Right atrium auricular region (tissue), 2 donors: ENCODE results near the gene NXPH4. TPM values are rescaled to one million over a fixed set of nuclear protein-coding genes. Genes with fewer than 3 reads are reported as not detected.

Experiments
- DNase-seq: peaks from one replicate; pipeline ENCODE4 v3.0.0-alpha.2; 2019; ENCODE audit warnings: low spot score
- H3K27ac ChIP-seq, 2 donors: fragments of 200-600 bp; sonication (generic); 1 replicate in 1 of 2; 2 replicates in 1 of 2; pipeline ENCODE4 v1.5.1; 2016 to 2019
- H3K27me3 ChIP-seq, 2 donors: fragments of 200-600 bp; sonication (generic); one replicate each; pipeline versions ENCODE4 v1.5.1 to v1.6.0; 2017 to 2019
- H3K36me3 ChIP-seq: fragments of 200-600 bp; sonication (generic); one replicate; pipeline ENCODE4 v1.5.1; 2016
- H3K4me1 ChIP-seq, 2 donors: fragments of 200-600 bp; sonication (generic); one replicate each; pipeline versions ENCODE4 v1.5.1 to v1.6.0; 2017 to 2019
- H3K4me3 ChIP-seq, 2 donors: fragments of 200-600 bp; sonication (generic); 1 replicate in 1 of 2; 2 replicates in 1 of 2; pipeline ENCODE4 v1.5.1; 2017 to 2019; ENCODE audit warnings: mild to moderate bottlenecking in 1 of 2, moderate library complexity in 1 of 2
- H3K9me3 ChIP-seq, 2 donors: fragments of 200-600 bp; sonication (generic); one replicate each; pipeline ENCODE4 v1.5.1; 2019
- total RNA-seq, 2 donors: library from RNA; depleted of rRNA; stranded (reverse); fragments of >200 nt; gene quantifications; one replicate each; pipeline ENCODE4 v1.1.0, GENCODE V29; 2016
- TF ChIP-seq, protein P1 (sequence below), 2 donors: fragments of 200-600 bp; sonication (generic); IDR thresholded peaks; one replicate each; pipeline ENCODE4 v1.5.1; 2019; ENCODE audit warnings: antibody characterized with exemption in 2 of 2

Gene NXPH4
- total RNA-seq, 2 donors from 2014 or later = 0.28 to 1.1 TPM

DNA sequence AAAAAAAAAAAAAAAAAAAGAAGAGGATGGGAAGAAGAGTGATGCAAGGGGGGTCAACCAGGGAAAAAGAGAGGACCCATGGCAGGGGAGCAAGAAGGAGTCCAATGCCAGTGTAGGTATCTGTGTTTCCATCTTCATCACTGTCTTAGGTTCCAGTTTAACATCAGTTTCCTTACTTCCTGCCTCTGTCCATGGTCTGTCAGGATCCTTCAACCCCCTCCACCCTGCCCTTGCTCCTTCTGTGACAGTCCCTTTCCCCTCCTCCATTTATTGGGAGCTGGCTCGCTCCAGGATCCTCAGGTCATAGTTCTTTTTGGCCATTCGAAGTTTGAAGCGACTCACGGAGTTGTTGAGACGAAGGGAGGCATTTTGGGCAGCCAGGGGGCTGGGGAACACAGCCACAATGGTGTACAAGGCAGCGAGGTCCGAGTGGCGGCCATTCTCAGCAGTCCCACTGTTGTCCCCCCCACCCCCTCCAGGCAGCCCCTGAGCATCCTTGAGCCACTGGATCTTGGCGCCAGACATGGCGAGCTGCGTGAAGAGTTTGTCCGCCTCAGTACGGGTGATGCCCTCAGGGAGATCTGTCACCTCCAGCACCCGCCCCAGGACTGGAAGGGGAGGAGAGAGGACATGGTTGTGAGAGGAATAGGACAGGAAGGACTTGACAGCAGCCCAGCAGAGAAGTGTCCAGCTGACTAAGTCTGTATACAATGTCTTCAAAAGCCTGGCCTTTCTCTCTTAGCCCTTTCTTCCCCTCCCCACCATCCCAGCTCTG lies 38.1 kb downstream of the NXPH4 start:
- H3K36me3 ChIP-seq = peaks cover 28% of the 10 kb centered on the region
- H3K9me3 ChIP-seq = no peaks in the 10 kb centered on the region
- H3K4me3 ChIP-seq = no peak overlapping the region
- H3K27me3 ChIP-seq = no peaks in the 10 kb centered on the region
- no peak overlapping the region for H3K27ac ChIP-seq
- TF ChIP-seq, protein P1, sequence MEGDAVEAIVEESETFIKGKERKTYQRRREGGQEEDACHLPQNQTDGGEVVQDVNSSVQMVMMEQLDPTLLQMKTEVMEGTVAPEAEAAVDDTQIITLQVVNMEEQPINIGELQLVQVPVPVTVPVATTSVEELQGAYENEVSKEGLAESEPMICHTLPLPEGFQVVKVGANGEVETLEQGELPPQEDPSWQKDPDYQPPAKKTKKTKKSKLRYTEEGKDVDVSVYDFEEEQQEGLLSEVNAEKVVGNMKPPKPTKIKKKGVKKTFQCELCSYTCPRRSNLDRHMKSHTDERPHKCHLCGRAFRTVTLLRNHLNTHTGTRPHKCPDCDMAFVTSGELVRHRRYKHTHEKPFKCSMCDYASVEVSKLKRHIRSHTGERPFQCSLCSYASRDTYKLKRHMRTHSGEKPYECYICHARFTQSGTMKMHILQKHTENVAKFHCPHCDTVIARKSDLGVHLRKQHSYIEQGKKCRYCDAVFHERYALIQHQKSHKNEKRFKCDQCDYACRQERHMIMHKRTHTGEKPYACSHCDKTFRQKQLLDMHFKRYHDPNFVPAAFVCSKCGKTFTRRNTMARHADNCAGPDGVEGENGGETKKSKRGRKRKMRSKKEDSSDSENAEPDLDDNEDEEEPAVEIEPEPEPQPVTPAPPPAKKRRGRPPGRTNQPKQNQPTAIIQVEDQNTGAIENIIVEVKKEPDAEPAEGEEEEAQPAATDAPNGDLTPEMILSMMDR (IDR thresholded peaks at IDR 0.05) = no peak
- H3K4me1 ChIP-seq = peaks cover 0 to 10% of the 10 kb centered on the region in 2 donors
- no peak for DNase-seq

DNA sequence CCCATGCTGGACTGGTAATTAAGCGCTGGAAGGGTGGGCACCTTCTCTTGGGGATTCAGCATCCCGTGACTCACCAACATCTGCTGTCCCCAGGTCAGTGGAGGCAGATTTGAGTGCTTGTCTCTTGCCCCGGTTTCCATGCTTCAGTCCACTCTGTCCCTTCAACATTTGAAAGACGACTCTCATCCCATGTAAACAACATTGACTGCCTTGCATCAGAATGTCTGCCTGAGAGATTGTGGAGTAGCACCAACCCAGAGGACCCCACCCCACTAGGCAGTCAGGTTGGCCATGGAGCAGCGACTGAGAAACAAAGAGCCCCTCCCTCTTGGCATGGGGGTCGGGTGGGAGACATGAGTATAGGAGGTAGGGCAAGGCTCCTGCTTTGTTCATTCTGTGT lies 39.3 kb downstream of the NXPH4 start:
- TF ChIP-seq, protein P1 (IDR thresholded peaks at IDR 0.05) = no peak
- no peak for DNase-seq
- Histone ChIP-seq H3K4me1 (peaks cover 0 to 20% of the 10 kb centered on the region in 2 donors), H3K9me3 (no peaks in the 10 kb centered on the region), H3K27me3 (no peaks in the 10 kb centered on the region), H3K36me3 (peaks cover 28% of the 10 kb centered on the region), H3K4me3 (no peak overlapping the region), H3K27ac (no peak overlapping the region)

DNA sequence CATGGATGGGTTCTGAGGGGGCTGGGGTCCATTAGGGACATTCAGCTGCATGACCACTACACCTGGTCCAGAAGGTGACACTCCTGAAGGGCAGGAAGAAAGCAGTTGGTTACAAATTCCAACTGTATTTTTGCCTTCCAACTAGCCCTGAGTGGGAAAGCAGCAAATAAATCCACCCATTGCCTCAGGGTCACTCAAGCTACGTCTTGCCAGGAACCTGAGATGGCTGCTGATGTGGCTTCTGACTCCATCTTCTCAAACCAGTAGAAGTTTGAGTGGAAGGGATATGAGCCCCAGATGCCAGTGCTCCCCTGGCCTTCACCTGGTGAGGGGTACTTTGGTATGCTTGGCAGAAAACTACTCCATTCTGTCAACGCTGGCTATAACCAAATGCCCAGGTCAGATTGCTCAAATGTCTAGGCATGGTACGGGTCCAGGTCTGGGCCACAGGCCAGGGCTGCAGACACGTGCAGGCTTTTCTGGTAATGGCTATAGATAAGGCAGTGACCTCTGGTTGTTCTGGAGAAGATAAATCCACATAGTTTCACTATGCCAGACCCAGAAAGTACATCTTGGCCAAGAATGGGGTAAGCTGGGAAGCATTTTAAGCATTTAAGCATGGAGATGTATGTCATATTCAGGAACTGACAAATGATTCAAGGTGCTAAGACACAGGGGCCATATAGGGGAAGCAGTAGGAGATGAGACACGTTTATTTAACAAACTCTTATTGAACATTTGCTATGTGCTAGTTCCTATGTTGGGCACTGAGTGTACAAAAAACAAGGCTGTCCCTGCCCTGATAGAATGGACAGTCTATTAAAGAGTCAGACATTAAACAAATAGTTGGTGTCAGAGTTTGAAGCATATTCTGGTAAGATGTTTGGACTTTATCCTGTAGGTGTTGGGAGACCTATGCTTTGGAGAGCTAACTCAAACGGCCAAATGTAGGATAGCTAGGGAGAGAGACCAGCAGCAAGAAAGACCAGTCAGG lies 42.7 kb downstream of the NXPH4 start:
- no peak overlapping the region for H3K4me3 ChIP-seq
- TF ChIP-seq, protein P1 (IDR thresholded peaks at IDR 0.05) = no peak
- H3K27me3 ChIP-seq = no peaks in the 10 kb centered on the region
- peak overlapping the region; percentile 39 to 81 for H3K27ac ChIP-seq
- H3K9me3 ChIP-seq = no peaks in the 10 kb centered on the region
- peaks cover 28% of the 10 kb centered on the region for H3K36me3 ChIP-seq
- no peak for DNase-seq
- H3K4me1 ChIP-seq = peaks cover 0 to 39% of the 10 kb centered on the region in 2 donors

DNA sequence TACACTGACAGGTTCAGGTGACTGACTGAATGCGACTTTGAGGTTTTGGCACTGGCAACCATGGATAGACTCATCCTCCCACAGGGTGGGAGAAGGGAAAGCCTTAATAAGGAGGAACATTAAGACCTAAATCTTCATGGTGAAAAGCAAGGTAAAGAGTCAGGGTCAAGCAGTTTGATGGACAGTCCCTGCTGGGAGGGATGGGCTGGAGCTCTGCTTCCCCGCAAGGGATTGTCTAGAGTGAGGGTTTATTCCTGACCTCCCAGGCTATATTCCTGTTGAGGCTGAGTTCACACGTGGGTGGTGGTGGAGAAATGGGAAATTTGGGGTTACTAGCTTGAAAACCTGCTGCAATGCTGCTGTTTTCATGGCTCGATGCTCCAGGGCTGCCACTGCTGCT lies 43.8 kb downstream of the NXPH4 start:
- TF ChIP-seq, protein P1 (IDR thresholded peaks at IDR 0.05) = no peak
- Histone ChIP-seq H3K4me1 (peaks cover 0 to 46% of the 10 kb centered on the region in 2 donors), H3K9me3 (no peaks in the 10 kb centered on the region), H3K27ac (peak overlapping the region; percentile 39 to 81), H3K27me3 (no peaks in the 10 kb centered on the region), H3K36me3 (peaks cover 28% of the 10 kb centered on the region), H3K4me3 (no peak overlapping the region)
- no peak for DNase-seq

DNA sequence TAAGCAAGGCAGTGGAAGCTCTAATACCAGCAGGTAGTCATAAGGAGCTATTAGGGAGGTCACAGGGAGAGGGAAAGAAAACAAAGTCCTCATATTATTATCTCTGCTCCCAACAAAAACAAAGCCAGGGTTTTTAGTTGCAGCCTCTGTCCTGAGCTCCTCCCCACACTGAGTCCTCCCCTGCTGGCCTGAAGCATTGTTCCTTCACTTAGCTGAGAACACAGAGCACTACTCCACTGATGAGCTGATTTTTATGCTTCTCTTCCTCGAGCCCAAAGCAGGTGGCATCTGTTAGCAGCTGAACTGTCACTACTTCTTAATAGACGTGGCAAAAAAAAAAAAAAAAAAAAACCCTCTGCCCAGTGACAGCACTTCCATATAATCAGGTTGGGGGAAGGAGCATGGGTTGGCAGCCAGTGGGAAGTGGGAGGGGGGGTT lies 44.9 kb downstream of the NXPH4 start:
- no peaks in the 10 kb centered on the region for H3K9me3 ChIP-seq
- TF ChIP-seq, protein P1 (IDR thresholded peaks at IDR 0.05) = no peak
- DNase-seq = no peak
- H3K27me3 ChIP-seq = no peaks in the 10 kb centered on the region
- peaks cover 32% of the 10 kb centered on the region for H3K36me3 ChIP-seq
- H3K27ac ChIP-seq = peak overlapping the region; percentile 61 to 81
- no peak overlapping the region for H3K4me3 ChIP-seq
- peaks cover 0 to 46% of the 10 kb centered on the region in 2 donors for H3K4me1 ChIP-seq
